Measurements from ENCODE around the gene SPATA31A7.
"Not testable (repeated sequence)": the region's sequence is repeated elsewhere in the genome, so short reads cannot be mapped to it uniquely, and the experiment has no call there.

Gene SPATA31A7

DNA sequence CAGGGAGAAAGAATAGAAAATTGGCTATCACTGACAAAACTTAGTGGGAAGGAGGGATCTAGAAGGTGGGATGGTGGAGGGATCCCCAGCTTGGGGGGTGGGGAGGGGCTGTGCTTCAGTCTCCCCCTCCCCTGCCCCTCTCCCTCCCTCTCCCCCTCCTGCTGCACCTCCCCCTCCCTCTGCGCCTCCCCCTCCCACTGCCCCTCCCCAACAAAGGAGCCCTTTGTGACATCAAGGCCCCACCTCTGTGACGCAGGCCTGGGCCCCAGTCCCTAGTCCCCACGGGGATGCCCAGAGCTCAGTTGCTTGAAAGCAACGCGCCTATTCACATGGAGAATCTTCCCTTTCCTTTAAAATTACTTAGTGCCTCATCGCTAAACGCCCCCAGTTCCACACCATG lies at the start of gene SPATA31A7:
Gene SPATA31A7 (plus strand): TSS at position 301 of the 400 bp plus-strand sequence. CDS start 29 bp downstream, at position 330.
- DNase-seq (ENCODE audit: low spot score): not testable (repeated sequence)

GRCh38 chr9:61226438-61226837 lies 36.6 kb downstream of the SPATA31A7 start:
- DNase-seq (ENCODE audit: low spot score): not testable (repeated sequence)

Data from cerebellar cortex (tissue), 1 donor.